ENCODE data around the gene PREB.

The PREB gene

DNA sequence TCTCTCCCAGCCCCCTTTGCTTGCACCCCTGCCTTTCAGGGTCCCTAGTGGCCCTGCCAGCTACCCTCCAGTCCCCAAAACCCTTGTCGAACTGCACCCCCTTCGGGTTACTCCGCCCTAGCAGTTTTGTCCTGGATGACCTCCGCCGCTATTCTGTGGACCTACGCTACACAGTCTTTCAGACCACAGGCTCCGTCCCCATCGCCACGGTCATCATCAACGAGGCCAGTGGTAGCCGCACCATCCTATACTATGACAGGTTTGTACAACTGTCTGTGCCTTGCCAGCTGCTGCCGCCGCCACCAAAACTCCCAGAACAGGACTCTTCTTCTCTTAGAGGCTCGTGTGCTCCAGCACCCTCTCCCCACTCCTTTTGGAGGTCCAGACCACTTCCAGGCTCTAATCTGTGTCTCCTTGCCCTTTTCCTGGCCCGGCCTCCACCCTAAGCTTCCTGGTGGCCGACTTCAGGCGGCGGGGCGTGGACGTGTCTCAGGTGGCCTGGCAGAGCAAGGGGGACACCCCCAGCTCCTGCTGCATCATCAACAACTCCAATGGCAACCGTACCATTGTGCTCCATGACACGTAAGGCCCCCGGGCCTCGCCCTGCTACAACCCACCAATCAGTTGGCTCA, 40.0 kb downstream of the PREB start:
- DNase-seq: no peak

GRCh38 chr2:27093430-27094352, 40.7 kb downstream of the PREB start:
- DNase-seq: no peak

DNA sequence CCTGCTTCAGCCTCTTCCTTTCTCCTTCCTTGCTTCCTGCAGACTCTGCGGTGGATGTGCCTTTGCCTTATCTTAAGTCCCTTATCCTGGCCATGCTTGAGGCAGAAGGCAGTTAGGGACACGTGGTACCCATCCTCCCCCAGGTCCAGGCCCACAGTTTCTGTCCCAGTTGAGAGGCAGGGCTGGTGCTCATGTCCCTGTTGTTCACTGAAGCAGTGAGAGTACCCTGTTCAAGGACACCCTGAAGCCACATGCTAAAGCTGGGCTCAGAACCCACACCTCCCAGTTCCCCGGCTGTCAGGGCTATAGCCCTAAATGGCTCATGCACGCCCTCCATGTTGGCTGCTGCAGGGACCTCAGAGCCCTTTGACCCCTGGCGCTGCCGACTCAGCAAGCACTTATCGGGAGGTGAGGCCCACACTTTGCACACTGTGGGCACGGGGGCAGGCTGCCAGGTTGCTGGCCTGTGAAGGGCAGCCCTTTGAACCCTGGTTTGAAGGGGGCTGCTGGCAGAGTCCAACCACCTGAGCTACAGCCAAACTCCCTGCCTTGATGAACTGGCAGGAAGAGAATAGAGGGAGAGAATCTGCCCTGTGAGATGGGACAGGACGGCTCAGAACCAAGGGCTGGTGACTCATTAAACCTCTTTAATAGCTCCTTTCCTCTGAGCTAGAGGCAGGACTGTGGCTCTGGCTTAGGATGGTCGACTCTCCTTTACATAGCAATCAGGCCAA, 41.6 kb downstream of the PREB start:
- no peak for DNase-seq

GRCh38 chr2:27091746-27092695, 42.4 kb downstream of the PREB start:
- DNase-seq: no peak

GRCh38 chr2:27089111-27089954, 45.1 kb downstream of the PREB start:
- DNase-seq: no peak

DNA sequence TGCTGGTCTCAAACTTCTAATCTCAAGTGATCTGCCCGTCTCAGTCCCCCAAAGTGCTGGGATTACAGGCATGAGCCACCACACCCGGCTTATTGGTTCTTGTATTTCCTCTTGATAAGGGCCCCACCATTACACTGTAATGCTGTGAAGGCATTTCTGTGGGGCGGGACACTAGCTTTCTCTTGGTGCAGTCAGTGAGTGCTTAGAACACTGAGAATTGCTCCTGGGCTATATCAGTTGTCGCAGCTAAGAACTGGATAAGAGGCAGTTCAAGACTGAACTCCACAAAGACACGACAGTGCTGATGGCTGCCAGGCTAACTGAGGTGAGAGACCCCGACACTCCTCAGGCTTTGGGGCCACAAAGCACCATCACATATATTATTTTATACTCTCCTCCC, 45.8 kb downstream of the PREB start:
- no peak for DNase-seq

DNA sequence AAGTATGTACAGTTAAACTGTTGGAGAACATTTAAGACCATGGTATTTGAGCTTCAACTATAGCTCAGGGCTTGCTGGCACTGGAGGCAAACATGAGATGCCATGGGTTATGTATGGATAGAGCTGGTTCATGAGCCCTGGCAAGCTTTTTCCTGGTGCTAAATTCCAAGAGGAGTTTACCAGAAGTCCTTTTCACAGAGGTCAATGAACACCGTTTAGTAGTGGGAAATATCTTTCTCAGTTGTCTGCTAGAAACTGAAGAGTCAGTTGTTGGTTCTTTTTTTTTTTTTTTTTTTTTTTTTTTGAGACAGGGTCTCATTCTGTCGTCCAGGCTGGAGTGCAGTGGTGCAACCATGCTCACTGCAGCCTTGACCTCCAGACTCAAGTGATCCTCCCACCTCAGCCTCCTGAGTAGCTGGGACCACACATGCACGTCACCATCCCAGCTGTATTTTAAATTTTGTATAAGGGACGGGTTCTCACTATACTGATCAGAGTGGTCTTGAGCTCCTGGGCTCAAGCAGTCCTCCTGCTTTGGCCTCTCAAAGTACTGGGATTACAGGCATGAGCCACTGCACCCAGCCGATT, 46.5 kb downstream of the PREB start:
- DNase-seq: no peak

DNA sequence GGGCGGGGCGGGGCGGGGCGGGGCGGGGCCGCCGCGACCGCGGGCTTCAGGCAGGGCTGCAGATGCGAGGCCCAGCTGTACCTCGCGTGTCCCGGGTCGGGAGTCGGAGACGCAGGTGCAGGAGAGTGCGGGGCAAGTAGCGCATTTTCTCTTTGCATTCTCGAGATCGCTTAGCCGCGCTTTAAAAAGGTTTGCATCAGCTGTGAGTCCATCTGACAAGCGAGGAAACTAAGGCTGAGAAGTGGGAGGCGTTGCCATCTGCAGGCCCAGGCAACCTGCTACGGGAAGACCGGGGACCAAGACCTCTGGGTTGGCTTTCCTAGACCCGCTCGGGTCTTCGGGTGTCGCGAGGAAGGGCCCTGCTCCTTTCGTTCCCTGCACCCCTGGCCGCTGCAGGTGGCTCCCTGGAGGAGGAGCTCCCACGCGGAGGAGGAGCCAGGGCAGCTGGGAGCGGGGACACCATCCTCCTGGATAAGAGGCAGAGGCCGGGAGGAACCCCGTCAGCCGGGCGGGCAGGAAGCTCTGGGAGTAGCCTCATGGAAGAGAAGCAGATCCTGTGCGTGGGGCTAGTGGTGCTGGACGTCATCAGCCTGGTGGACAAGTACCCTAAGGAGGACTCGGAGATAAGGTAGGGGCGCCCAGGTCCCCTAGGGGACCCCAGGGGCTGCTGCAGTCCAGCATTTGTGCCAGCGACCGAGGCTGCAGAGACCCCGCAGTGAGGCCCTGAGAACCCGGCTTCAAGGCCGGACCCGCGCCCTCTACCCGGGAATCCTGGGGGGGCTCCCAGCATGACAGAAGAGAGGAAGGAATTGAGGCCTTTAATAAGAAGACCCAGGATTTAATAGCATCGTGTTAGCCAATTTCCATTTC, 47.5 kb downstream of the PREB start, which contains the start of gene KHK:
KHK (plus strand) TSS at position 49 of the 870 bp plus-strand sequence; CDS start at position 537, 488 bp downstream.
- DNase-seq: peak; percentile 70 to 87

- DNase-seq: peak; percentile 87 to 97
These were observed 48.2 kb downstream of the PREB start for GRCh38 chr2:27086090-27086723.

DNA sequence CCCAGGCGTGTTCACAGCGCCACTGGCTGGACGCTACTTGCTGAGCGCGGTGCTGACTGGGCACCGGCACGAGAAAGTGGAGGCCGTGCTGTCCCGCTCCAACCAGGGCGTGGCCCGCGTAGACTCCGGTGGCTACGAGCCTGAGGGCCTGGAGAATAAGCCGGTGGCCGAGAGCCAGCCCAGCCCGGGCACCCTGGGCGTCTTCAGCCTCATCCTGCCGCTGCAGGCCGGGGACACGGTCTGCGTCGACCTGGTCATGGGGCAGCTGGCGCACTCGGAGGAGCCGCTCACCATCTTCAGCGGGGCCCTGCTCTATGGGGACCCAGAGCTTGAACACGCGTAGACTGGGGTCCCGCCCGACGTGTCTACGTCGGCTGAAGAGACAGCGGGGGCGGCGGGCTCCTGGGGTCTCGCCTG, 48.8 kb downstream of the PREB start:
- DNase-seq: no peak

GRCh38 chr2:27085062-27085672, 49.3 kb downstream of the PREB start:
- DNase-seq: no peak

- DNase-seq: no peak
These were observed 50.0 kb downstream of the PREB start for GRCh38 chr2:27084297-27085061.

DNA sequence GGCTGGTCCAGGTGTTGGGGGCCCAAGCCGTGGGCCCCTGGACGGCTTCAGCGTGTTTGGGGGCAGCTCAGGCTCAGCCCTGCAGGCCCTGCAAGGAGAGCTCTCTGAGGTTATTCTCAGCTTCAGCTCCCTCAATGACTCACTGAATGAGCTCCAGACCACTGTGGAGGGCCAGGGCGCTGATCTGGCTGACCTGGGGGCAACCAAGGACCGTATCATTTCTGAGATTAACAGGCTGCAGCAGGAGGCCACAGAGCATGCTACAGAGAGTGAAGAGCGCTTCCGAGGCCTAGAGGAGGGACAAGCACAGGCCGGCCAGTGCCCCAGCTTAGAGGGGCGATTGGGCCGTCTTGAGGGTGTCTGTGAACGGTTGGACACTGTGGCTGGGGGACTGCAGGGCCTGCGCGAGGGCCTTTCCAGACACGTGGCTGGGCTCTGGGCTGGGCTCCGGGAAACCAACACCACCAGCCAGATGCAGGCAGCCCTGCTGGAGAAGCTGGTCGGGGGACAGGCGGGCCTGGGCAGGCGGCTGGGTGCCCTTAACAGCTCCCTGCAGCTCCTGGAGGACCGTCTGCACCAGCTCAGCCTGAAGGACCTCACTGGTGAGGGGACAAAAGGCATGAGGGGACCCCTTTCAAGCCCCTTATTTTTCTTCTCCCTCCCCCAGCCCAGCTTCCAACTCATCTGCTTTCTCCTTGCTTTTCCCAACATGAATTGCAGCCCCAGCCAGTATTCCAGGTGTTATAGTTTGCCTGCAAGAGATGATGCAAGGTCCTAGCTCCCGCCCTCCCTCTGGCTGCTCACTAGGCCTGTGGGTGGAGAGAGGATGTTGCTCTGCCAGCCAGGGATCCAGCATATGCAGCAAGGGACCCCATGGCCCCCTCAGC, 50.8 kb downstream of the PREB start:
- no peak for DNase-seq

GRCh38 chr2:27082773-27083409, 51.5 kb downstream of the PREB start:
- DNase-seq: no peak

DNA sequence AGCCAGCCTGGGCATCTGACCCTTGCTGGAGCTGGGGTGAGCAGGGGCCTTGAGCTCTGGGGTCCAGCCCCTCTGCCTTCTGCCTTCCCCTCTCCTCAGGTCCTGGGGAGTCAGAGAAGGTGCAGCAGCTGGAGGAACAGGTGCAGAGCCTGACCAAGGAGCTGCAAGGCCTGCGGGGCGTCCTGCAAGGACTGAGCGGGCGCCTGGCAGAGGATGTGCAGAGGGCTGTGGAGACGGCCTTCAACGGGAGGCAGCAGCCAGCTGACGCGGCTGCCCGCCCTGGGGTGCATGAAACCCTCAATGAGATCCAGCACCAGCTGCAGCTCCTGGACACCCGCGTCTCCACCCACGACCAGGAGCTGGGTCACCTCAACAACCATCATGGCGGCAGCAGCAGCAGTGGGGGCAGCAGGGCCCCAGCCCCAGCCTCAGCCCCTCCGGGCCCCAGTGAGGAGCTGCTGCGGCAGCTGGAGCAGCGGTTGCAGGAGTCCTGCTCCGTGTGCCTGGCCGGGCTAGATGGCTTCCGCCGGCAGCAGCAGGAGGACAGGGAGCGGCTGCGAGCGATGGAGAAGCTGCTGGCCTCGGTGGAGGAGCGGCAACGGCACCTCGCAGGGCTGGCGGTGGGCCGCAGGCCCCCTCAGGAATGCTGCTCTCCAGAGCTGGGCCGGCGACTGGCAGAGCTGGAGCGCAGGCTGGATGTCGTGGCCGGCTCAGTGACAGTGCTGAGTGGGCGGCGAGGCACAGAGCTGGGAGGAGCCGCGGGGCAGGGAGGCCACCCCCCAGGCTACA, 52.3 kb downstream of the PREB start:
- DNase-seq: no peak

All from NCI-H187 (cell line).